Measurements from ENCODE around the gene SLC24A3.

GRCh38 chr20:19609642-19610223 is 397.3 kb downstream of the SLC24A3 start:
- no peak for TF ChIP-seq CTCF (IDR thresholded peaks at IDR 0.05)
- no peak for TF ChIP-seq POLR2A (IDR thresholded peaks at IDR 0.05)

Measured in heart left ventricle (tissue), 13 donors.